ENCODE data around the gene GRPEL1. TPM values are rescaled to one million over a fixed set of nuclear protein-coding genes. Genes with fewer than 3 reads are reported as not detected.

GRPEL1 gene
- polyA plus RNA-seq, 3 donors = 44.1 to 49.6 (median 45.4) TPM

DNA sequence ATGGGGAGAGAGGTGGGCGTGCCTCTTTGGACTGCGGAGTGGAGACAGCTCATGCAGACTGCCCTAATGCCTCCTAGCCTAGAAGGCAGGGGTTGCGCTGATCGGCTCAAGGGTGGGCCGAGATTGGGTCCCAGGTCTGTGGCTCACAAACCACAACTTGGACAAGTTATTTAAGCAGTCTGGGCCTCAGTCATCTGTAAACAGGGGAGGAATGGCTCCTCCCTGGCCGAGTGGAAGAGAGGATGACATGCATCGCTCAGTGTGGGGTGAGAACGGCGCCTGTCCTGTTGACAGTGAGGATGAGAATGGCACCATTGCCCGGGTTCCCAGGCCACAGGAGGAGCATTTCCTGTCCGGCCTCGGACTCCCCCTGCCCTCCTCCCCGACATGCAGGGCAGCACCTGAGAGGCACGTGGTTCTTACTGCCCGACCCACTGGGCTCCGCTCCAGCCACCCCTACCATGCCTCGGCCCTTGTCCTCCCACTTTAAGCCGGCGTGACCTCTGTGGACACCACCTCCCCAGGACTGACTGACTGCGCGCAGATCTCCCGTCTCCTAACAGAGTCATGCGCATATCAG, 40.3 kb upstream of the GRPEL1 start:
- Mint-ChIP-seq H3K27ac (peak overlapping the region in 1 of 7 donors; percentile 23), H3K36me3 (no peaks in the 10 kb centered on the region), H3K9me3 (peaks cover 0 to 16% (median 10%) of the 10 kb centered on the region in 7 donors), H3K4me1 (peaks cover 7% of the 10 kb centered on the region), H3K4me3 (no peak overlapping the region), H3K27me3 (ENCODE audit: low read depth in 3 of 3) (peaks cover 14 to 35% (median 24%) of the 10 kb centered on the region in 3 donors)
- no peaks in the 10 kb centered on the region for H4K20me1 ChIP-seq (ENCODE audit: insufficient read depth, low read length)
- DNase-seq = no peak
- no peak overlapping the region for H3K27ac ChIP-seq (ENCODE audit: low read depth in 1 of 2, low read length in 2 of 2)
- no peaks in the 10 kb centered on the region for H3K79me2 ChIP-seq (ENCODE audit: insufficient read depth, low read length)
- no peak overlapping the region for H3K4me3 ChIP-seq (replicated peaks in 1 of 3; ENCODE audit: low read depth in 2 of 3, low read length in 3 of 3)
- no peak overlapping the region for H3K4me2 ChIP-seq (replicated peaks; ENCODE audit: extremely low read depth, low read length, poor library complexity, severe bottlenecking)
- peaks cover 0 to 18% of the 10 kb centered on the region in 2 donors for H3K27me3 ChIP-seq (ENCODE audit: control insufficient read depth in 2 of 2, insufficient read depth in 2 of 2, low read length in 2 of 2)
- WGBS (ENCODE audit: insufficient coverage) = 92% methylated on average over 17 of the region's 23 CpGs
- H3K36me3 ChIP-seq (replicated peaks in 1 of 2; ENCODE audit: control insufficient read depth in 1 of 2, insufficient read depth in 2 of 2, low read length in 2 of 2) = no peaks in the 10 kb centered on the region
- TF ChIP-seq, protein P1, sequence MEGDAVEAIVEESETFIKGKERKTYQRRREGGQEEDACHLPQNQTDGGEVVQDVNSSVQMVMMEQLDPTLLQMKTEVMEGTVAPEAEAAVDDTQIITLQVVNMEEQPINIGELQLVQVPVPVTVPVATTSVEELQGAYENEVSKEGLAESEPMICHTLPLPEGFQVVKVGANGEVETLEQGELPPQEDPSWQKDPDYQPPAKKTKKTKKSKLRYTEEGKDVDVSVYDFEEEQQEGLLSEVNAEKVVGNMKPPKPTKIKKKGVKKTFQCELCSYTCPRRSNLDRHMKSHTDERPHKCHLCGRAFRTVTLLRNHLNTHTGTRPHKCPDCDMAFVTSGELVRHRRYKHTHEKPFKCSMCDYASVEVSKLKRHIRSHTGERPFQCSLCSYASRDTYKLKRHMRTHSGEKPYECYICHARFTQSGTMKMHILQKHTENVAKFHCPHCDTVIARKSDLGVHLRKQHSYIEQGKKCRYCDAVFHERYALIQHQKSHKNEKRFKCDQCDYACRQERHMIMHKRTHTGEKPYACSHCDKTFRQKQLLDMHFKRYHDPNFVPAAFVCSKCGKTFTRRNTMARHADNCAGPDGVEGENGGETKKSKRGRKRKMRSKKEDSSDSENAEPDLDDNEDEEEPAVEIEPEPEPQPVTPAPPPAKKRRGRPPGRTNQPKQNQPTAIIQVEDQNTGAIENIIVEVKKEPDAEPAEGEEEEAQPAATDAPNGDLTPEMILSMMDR (IDR thresholded peaks at IDR 0.05) = no peak
- no peak overlapping the region for H2AFZ ChIP-seq (ENCODE audit: insufficient read depth, low read depth, low read length, poor library complexity, severe bottlenecking)
- peaks cover 7 to 10% of the 10 kb centered on the region in 2 donors for H3K4me1 ChIP-seq (ENCODE audit: control insufficient read depth in 1 of 2, insufficient read depth in 2 of 2, low read length in 2 of 2)
- no peak overlapping the region for H3K9ac ChIP-seq (ENCODE audit: insufficient read depth, low read length, poor library complexity, severe bottlenecking)
- H3K9me3 ChIP-seq (replicated peaks in 1 of 2; ENCODE audit: control insufficient read depth in 1 of 2, insufficient read depth in 1 of 2, low read length in 2 of 2) = peaks cover 2 to 3% of the 10 kb centered on the region in 2 donors
- intact Hi-C loops (cut with micrococcal nuclease) = loop anchor here in 1 of 2 donors (10.0 kb wide), 1 partner anchor 533 kb away; the partner anchor contains the start of gene MAN2B2

DNA sequence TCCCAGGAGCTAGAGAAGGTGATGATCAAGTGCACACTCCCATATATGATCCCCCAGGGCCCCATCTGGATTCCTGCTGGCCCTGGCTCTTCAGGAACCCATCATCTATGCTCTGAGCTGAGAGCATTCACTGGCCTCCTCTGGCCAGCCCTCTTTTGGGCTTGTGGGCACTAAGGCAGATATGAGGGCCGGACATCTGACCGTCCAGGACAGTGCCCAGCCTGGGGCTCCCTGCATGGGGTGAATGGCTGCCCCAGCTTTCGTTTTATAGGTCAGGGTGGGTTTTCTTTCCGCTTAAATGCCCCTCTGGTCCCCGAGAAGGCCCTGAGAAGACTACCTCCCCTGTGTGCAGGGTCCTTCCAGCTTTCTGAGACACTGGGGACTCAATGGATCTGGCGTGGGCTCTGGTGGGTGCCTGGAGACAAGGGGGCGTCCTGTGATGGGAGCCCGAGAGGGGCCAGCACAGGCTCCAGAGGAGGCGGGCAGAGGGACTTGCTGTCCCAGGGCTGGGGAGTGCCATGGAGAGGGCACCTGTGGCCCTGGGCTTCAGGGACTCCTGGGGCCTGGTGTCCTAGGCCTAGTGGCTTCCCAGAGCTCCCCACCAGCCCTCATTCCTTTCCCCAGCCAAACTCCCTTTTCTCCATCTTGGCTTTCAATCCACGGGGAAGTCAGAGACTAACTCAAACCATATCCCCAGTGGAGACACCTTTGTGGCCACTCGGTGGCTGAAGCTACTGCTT, 39.5 kb upstream of the GRPEL1 start:
- Histone ChIP-seq H3K4me1 (ENCODE audit: control insufficient read depth in 1 of 2, insufficient read depth in 2 of 2, low read length in 2 of 2) (peaks cover 14 to 18% of the 10 kb centered on the region in 2 donors), H3K4me3 (replicated peaks in 1 of 3; ENCODE audit: low read depth in 2 of 3, low read length in 3 of 3) (no peak overlapping the region), H3K36me3 (replicated peaks in 1 of 2; ENCODE audit: control insufficient read depth in 1 of 2, insufficient read depth in 2 of 2, low read length in 2 of 2) (no peaks in the 10 kb centered on the region), H3K4me2 (replicated peaks; ENCODE audit: extremely low read depth, low read length, poor library complexity, severe bottlenecking) (no peak overlapping the region), H3K79me2 (ENCODE audit: insufficient read depth, low read length) (no peaks in the 10 kb centered on the region), H4K20me1 (ENCODE audit: insufficient read depth, low read length) (no peaks in the 10 kb centered on the region), H2AFZ (ENCODE audit: insufficient read depth, low read depth, low read length, poor library complexity, severe bottlenecking) (no peak overlapping the region), H3K9ac (ENCODE audit: insufficient read depth, low read length, poor library complexity, severe bottlenecking) (no peak overlapping the region), H3K27ac (ENCODE audit: low read depth in 1 of 2, low read length in 2 of 2) (no peak overlapping the region), H3K9me3 (replicated peaks in 1 of 2; ENCODE audit: control insufficient read depth in 1 of 2, insufficient read depth in 1 of 2, low read length in 2 of 2) (peaks cover 2 to 3% of the 10 kb centered on the region in 2 donors), H3K27me3 (ENCODE audit: control insufficient read depth in 2 of 2, insufficient read depth in 2 of 2, low read length in 2 of 2) (peaks cover 0 to 18% of the 10 kb centered on the region in 2 donors)
- no peak overlapping the region for H3K27ac Mint-ChIP-seq
- intact Hi-C loops (cut with micrococcal nuclease) = loop anchor here in 1 of 2 donors (10.0 kb wide), 1 partner anchor 533 kb away; the partner anchor contains the start of gene MAN2B2
- H3K9me3 Mint-ChIP-seq = peaks cover 0 to 16% (median 10%) of the 10 kb centered on the region in 7 donors
- 92% methylated on average over 8 of the region's 11 CpGs for WGBS (ENCODE audit: insufficient coverage)
- no peak for DNase-seq
- TF ChIP-seq, protein P1 (IDR thresholded peaks at IDR 0.05) = no peak
- no peak overlapping the region for H3K4me3 Mint-ChIP-seq
- H3K4me1 Mint-ChIP-seq = peaks cover 15% of the 10 kb centered on the region
- peaks cover 16 to 32% (median 26%) of the 10 kb centered on the region in 3 donors for H3K27me3 Mint-ChIP-seq (ENCODE audit: low read depth in 3 of 3)
- no peaks in the 10 kb centered on the region for H3K36me3 Mint-ChIP-seq

Measured in CD14-positive monocyte (primary cell).